Measurements from ENCODE around the gene MICAL3.

The MICAL3 gene

GRCh38 chr22:17930455-17931313, 93.7 kb downstream of the MICAL3 start:
- DNase-seq (ENCODE audit: low read depth in 2 of 2): no peak

GRCh38 chr22:17929909-17930308, 94.5 kb downstream of the MICAL3 start:
- DNase-seq (ENCODE audit: low read depth in 2 of 2): no peak

- no peak for DNase-seq (ENCODE audit: low read depth in 2 of 2)
Observed at GRCh38 chr22:17928391-17928790, 96.0 kb downstream of the MICAL3 start.

- no peak for DNase-seq (ENCODE audit: low read depth in 2 of 2)
Observed at GRCh38 chr22:17927062-17927461, 97.3 kb downstream of the MICAL3 start.

GRCh38 chr22:17926516-17926915, 97.8 kb downstream of the MICAL3 start:
- no peak for DNase-seq (ENCODE audit: low read depth in 2 of 2)

GRCh38 chr22:17925431-17925841, 98.9 kb downstream of the MICAL3 start:
- DNase-seq (ENCODE audit: low read depth in 2 of 2): no peak

- no peak for DNase-seq (ENCODE audit: low read depth in 2 of 2)
Observed at GRCh38 chr22:17924735-17925364, 99.5 kb downstream of the MICAL3 start.

GRCh38 chr22:17924076-17924475, 100.3 kb downstream of the MICAL3 start:
- no peak for DNase-seq (ENCODE audit: low read depth in 2 of 2)

- no peak for DNase-seq (ENCODE audit: low read depth in 2 of 2)
Observed at GRCh38 chr22:17922925-17923903, 101.1 kb downstream of the MICAL3 start.

- no peak for DNase-seq (ENCODE audit: low read depth in 2 of 2)
Observed at GRCh38 chr22:17921871-17922821, 102.2 kb downstream of the MICAL3 start.

GRCh38 chr22:17920992-17921650, 103.2 kb downstream of the MICAL3 start:
- DNase-seq (ENCODE audit: low read depth in 2 of 2): no peak

- DNase-seq (ENCODE audit: low read depth in 2 of 2): no peak
Observed at GRCh38 chr22:17920145-17920605, 104.2 kb downstream of the MICAL3 start.

- DNase-seq (ENCODE audit: low read depth in 2 of 2): no peak
Observed at GRCh38 chr22:17919276-17920144, 104.9 kb downstream of the MICAL3 start.

- DNase-seq (ENCODE audit: low read depth in 2 of 2): no peak
Observed at GRCh38 chr22:17918840-17919239, 105.5 kb downstream of the MICAL3 start.

GRCh38 chr22:17917490-17917983, 106.8 kb downstream of the MICAL3 start:
- DNase-seq (ENCODE audit: low read depth in 2 of 2): no peak

- no peak for DNase-seq (ENCODE audit: low read depth in 2 of 2)
Observed at GRCh38 chr22:17916226-17916889, 108.0 kb downstream of the MICAL3 start.

- DNase-seq (ENCODE audit: low read depth in 2 of 2): no peak
Observed at GRCh38 chr22:17915676-17916075, 108.7 kb downstream of the MICAL3 start.

GRCh38 chr22:17915188-17915587, 109.2 kb downstream of the MICAL3 start:
- no peak for DNase-seq (ENCODE audit: low read depth in 2 of 2)
